Testis (tissue), 2 donors: Measurements from ENCODE around the gene IDH3B.

Experiments used
- POLR2A ChIP-seq: fragments of 450-650 bp; IDR thresholded peaks from one replicate; pipeline ENCODE4 v1.6.1; 2017; ENCODE audit warnings: antibody characterized with exemption, mild to moderate bottlenecking, moderate library complexity
- TF ChIP-seq, protein P1 (sequence below), 3 experiments: fragments of 450-650 bp in 2 of 3; fragments of 200-600 bp in 1 of 3; sonication (generic) in 1 of 3; IDR thresholded peaks; one replicate each; pipeline ENCODE4 v1.5.1; 2016 to 2019; ENCODE audit warnings: antibody characterized with exemption in 3 of 3, mild to moderate bottlenecking in 2 of 3, moderate library complexity in 1 of 3

DNA sequence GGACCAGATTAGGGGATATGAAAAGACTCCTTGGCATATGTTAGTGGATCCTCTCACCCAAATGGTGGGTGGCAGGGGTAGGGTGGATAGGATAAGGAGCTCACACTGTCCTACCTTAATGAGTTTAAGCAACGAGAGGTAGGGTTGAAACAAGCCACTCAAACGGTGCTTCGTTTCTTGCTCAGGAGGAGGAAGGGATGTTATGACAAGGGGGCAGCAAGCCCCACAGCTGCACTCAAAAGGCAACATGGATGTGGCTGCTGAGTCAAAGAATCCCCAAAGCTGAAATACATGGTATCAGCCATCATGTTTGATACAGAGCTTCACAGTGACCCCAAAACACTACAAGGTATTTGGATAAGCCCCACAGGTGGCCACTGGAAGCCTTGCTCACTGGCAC, 8.4 kb upstream of the IDH3B start:
- TF ChIP-seq, protein P1, sequence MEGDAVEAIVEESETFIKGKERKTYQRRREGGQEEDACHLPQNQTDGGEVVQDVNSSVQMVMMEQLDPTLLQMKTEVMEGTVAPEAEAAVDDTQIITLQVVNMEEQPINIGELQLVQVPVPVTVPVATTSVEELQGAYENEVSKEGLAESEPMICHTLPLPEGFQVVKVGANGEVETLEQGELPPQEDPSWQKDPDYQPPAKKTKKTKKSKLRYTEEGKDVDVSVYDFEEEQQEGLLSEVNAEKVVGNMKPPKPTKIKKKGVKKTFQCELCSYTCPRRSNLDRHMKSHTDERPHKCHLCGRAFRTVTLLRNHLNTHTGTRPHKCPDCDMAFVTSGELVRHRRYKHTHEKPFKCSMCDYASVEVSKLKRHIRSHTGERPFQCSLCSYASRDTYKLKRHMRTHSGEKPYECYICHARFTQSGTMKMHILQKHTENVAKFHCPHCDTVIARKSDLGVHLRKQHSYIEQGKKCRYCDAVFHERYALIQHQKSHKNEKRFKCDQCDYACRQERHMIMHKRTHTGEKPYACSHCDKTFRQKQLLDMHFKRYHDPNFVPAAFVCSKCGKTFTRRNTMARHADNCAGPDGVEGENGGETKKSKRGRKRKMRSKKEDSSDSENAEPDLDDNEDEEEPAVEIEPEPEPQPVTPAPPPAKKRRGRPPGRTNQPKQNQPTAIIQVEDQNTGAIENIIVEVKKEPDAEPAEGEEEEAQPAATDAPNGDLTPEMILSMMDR (IDR thresholded peaks at IDR 0.05): no peak
- TF ChIP-seq POLR2A: no peak
